HG03095 (cell line): ENCODE measurements around the gene DHRS7.

Source experiments
- ATAC-seq: cut with Tn5 transposase; IDR thresholded peaks from one replicate; pipeline ENCODE4 v1.9.1; 2021; ENCODE audit warnings: moderate library complexity; ENCODE audit not compliant: unreplicated experiment

Gene DHRS7

GRCh38 chr14:60184905-60185555 lies 19.8 kb upstream of the DHRS7 start:
- no peak for ATAC-seq

- peak; percentile 40 for ATAC-seq
Observed at GRCh38 chr14:60184146-60184904, 19.1 kb upstream of the DHRS7 start.

GRCh38 chr14:60183741-60184140 lies 18.5 kb upstream of the DHRS7 start:
- peak; percentile 54 for ATAC-seq

GRCh38 chr14:60183138-60183537 lies 17.9 kb upstream of the DHRS7 start:
- ATAC-seq: no peak

- no peak for ATAC-seq
Observed at GRCh38 chr14:60179431-60179869, 14.3 kb upstream of the DHRS7 start.

GRCh38 chr14:60178820-60179219 lies 13.6 kb upstream of the DHRS7 start:
- no peak for ATAC-seq

- no peak for ATAC-seq
Observed at GRCh38 chr14:60178164-60178563, 13.0 kb upstream of the DHRS7 start.

- ATAC-seq: no peak
Observed at GRCh38 chr14:60175255-60175902, 10.2 kb upstream of the DHRS7 start.

GRCh38 chr14:60174352-60175254 lies 9.4 kb upstream of the DHRS7 start:
- ATAC-seq: no peak

- no peak for ATAC-seq
Observed at GRCh38 chr14:60171690-60172089, 6.5 kb upstream of the DHRS7 start.

- ATAC-seq: no peak
Observed at GRCh38 chr14:60170948-60171347, 5.8 kb upstream of the DHRS7 start.

- ATAC-seq: no peak
Observed at GRCh38 chr14:60169722-60170121, 4.5 kb upstream of the DHRS7 start.

GRCh38 chr14:60166142-60166541 lies 944 bp upstream of the DHRS7 start:
- ATAC-seq: no peak

- peak; percentile 16 for ATAC-seq
Observed at GRCh38 chr14:60165547-60165876, 314 bp upstream of the DHRS7 start.

- peak; percentile 7 for ATAC-seq
Observed at GRCh38 chr14:60164404-60164711, 840 bp downstream of the DHRS7 start.

- ATAC-seq: no peak
Observed at GRCh38 chr14:60163693-60164092, 1.5 kb downstream of the DHRS7 start.

- no peak for ATAC-seq
Observed at GRCh38 chr14:60161196-60162107, 3.7 kb downstream of the DHRS7 start.

GRCh38 chr14:60160422-60160821 lies 4.8 kb downstream of the DHRS7 start:
- ATAC-seq: no peak

- ATAC-seq: no peak
Observed at GRCh38 chr14:60154671-60155070, 10.5 kb downstream of the DHRS7 start.

- ATAC-seq: no peak
Observed at GRCh38 chr14:60153991-60154390, 11.2 kb downstream of the DHRS7 start.
